NCI-H2171 treated with DMSO at 0.1 percent for 48 hours (cell line): ENCODE data around the gene HSDL1.
A peak's percentile ranks its signal among the peaks of the same experiment; 100 is the strongest.
"Not testable (repeated sequence)": the region's sequence is repeated elsewhere in the genome, so short reads cannot be mapped to it uniquely, and the experiment has no call there.

Experiments
- DNase-seq: peaks from one replicate; lab custom pipeline; 2025; lab: John Stamatoyannopoulos, UW

The HSDL1 gene

GRCh38 chr16:84138824-84139627, 6.0 kb downstream of the HSDL1 start:
- DNase-seq, result peak; percentile 37

GRCh38 chr16:84138500-84138823, 6.5 kb downstream of the HSDL1 start:
- no peak for DNase-seq

GRCh38 chr16:84137769-84138357, 7.1 kb downstream of the HSDL1 start:
- DNase-seq, result no peak

GRCh38 chr16:84137287-84137686, 7.7 kb downstream of the HSDL1 start:
- no peak for DNase-seq

GRCh38 chr16:84136331-84137125, 8.4 kb downstream of the HSDL1 start:
- no peak for DNase-seq

GRCh38 chr16:84132527-84133285, 12.3 kb downstream of the HSDL1 start:
- no peak for DNase-seq

- DNase-seq, result no peak
These were observed 13.9 kb downstream of the HSDL1 start for GRCh38 chr16:84131117-84131516.

GRCh38 chr16:84124257-84125073, 20.5 kb downstream of the HSDL1 start:
- no peak for DNase-seq

- DNase-seq, result no peak
These were observed 24.0 kb downstream of the HSDL1 start for GRCh38 chr16:84121007-84121406.

GRCh38 chr16:84120023-84120422, 25.0 kb downstream of the HSDL1 start:
- no peak for DNase-seq

GRCh38 chr16:84119368-84119767, 25.6 kb downstream of the HSDL1 start:
- peak; percentile 54 for DNase-seq

- DNase-seq, result not testable (repeated sequence)
These were observed 26.7 kb downstream of the HSDL1 start for GRCh38 chr16:84118315-84118714.

GRCh38 chr16:84117494-84117843, 27.5 kb downstream of the HSDL1 start:
- peak; percentile 53 for DNase-seq

- peak; percentile 95 for DNase-seq
These were observed 28.1 kb downstream of the HSDL1 start, which contains the start of gene MBTPS1 for GRCh38 chr16:84116720-84117493. MBTPS1 (minus strand) TSS chr16:84116942; CDS start chr16:84101783, 15,159 bp downstream.

GRCh38 chr16:84115919-84116719, 28.9 kb downstream of the HSDL1 start:
- DNase-seq, result peak; percentile 74

GRCh38 chr16:84111949-84112348, 33.0 kb downstream of the HSDL1 start:
- not testable (repeated sequence) for DNase-seq

- no peak for DNase-seq
These were observed 33.5 kb downstream of the HSDL1 start for GRCh38 chr16:84111525-84111924.

GRCh38 chr16:84110527-84110926, 34.5 kb downstream of the HSDL1 start:
- DNase-seq, result no peak

GRCh38 chr16:84109598-84110335, 35.2 kb downstream of the HSDL1 start:
- no peak for DNase-seq
